Neural cell (in vitro differentiated cells): ENCODE measurements around the gene AIMP2. TPM values are rescaled to one million over a fixed set of nuclear protein-coding genes. Genes with fewer than 3 reads are reported as not detected.

ENCODE experiments used
- H2AFZ ChIP-seq: fragments of 200-600, 300-800 bp; sonication (generic), shearing (Covaris generic); 2 replicates; pipeline ENCODE4 v1.6.0; 2014; ENCODE audit warnings: low read depth, mild to moderate bottlenecking, antibody characterized with exemption, low read length, moderate library complexity
- H3F3A ChIP-seq: fragments of 200-600 bp; shearing (Covaris generic); 2 replicates; pipeline ENCODE4 v1.6.1; 2016; ENCODE audit warnings: mild to moderate bottlenecking, moderate library complexity, mixed read lengths, antibody characterized with exemption, low read length; ENCODE audit not compliant: insufficient read depth, poor library complexity, severe bottlenecking
- H3K27ac ChIP-seq: fragments of 200-600, 300-800 bp; sonication (generic), shearing (Covaris generic); 2 replicates; pipeline ENCODE4 v1.5.1; 2014; ENCODE audit warnings: mild to moderate bottlenecking, low read length, moderate library complexity
- H3K27me3 ChIP-seq: fragments of 300-800, 200-600 bp; sonication (generic), shearing (Covaris generic); 2 replicates; pipeline ENCODE4 v1.6.0; 2014; ENCODE audit warnings: mild to moderate bottlenecking, low read depth, low read length, moderate library complexity; ENCODE audit not compliant: insufficient read depth
- H3K36me3 ChIP-seq: fragments of 300-800, 200-600 bp; sonication (generic), shearing (Covaris generic); 2 replicates; pipeline ENCODE4 v1.5.1; 2014; ENCODE audit warnings: mild to moderate bottlenecking, antibody characterized with exemption, low read length, moderate library complexity; ENCODE audit not compliant: insufficient read depth
- H3K4me2 ChIP-seq: fragments of 300-800, 200-600 bp; sonication (generic), shearing (Covaris generic); 2 replicates; pipeline ENCODE4 v1.6.0; 2014; ENCODE audit warnings: mild to moderate bottlenecking, low read length
- H3K4me3 ChIP-seq: fragments of 300-800, 200-600 bp; sonication (generic), shearing (Covaris generic); 2 replicates; pipeline ENCODE4 v1.5.1; 2014; ENCODE audit warnings: mild to moderate bottlenecking, low read length, moderate library complexity
- H3K79me2 ChIP-seq: fragments of 200-600 bp; shearing (Covaris generic); replicated peaks from 2 replicates; pipeline ENCODE4 v1.6.0; 2014; ENCODE audit warnings: mild to moderate bottlenecking, low read length, moderate library complexity; ENCODE audit not compliant: insufficient read depth
- H3K9ac ChIP-seq: fragments of 300-800, 200-600 bp; sonication (generic), shearing (Covaris generic); 2 replicates; pipeline ENCODE4 v1.6.1; 2016; ENCODE audit warnings: mild to moderate bottlenecking, low read length, mixed read lengths
- H3K9me2 ChIP-seq: fragments of 200-600 bp; shearing (Covaris generic); 2 replicates; pipeline ENCODE4 v1.6.1; 2016; ENCODE audit warnings: mild to moderate bottlenecking, low read length, mixed read lengths; ENCODE audit not compliant: insufficient read depth
- H3K9me3 ChIP-seq: fragments of 200-600, 300-800 bp; sonication (generic), shearing (Covaris generic); 2 replicates; pipeline ENCODE4 v1.6.1; 2016; ENCODE audit warnings: mild to moderate bottlenecking, mixed run types, low read length, moderate library complexity, mixed read lengths
- H4K20me1 ChIP-seq: fragments of 200-600 bp; shearing (Covaris generic); 2 replicates; pipeline ENCODE4 v1.6.1; 2016; ENCODE audit warnings: mild to moderate bottlenecking, mixed run types; ENCODE audit not compliant: insufficient read depth
- EZH2 ChIP-seq: fragments of 200-600, 300-800 bp; shearing (Covaris generic), sonication (generic); IDR thresholded peaks from 2 replicates; pipeline ENCODE4 v1.6.1; 2014; ENCODE audit warnings: antibody characterized with exemption, low read length, borderline replicate concordance, mild to moderate bottlenecking; ENCODE audit not compliant: insufficient read depth, poor library complexity, severe bottlenecking
- POLR2AphosphoS5 ChIP-seq: IDR thresholded peaks from 2 replicates; pipeline ENCODE4 v1.6.1; 2012
- REST ChIP-seq: IDR thresholded peaks from 2 replicates; pipeline ENCODE4 v1.6.1; 2012; ENCODE audit warnings: borderline replicate concordance
- SMC3 ChIP-seq: fragments of 450-650 bp; conservative IDR thresholded peaks from 2 replicates; pipeline ENCODE4 v1.6.1; 2014; ENCODE audit warnings: antibody characterized with exemption, mild to moderate bottlenecking, moderate library complexity; ENCODE audit not compliant: poor library complexity
- TAF1 ChIP-seq: IDR thresholded peaks from 2 replicates; pipeline ENCODE4 v1.6.1; 2012; ENCODE audit warnings: low read depth
- polyA plus RNA-seq: library from polyadenylated mRNA; depleted of rRNA; stranded (reverse); fragments of >200 nt; gene quantifications from 2 replicates; pipeline ENCODE4 v1.2.3, GENCODE V29; 2014

AIMP2 gene
- polyA plus RNA-seq, 1 donor from 2014 or later, result 46.9 TPM

DNA sequence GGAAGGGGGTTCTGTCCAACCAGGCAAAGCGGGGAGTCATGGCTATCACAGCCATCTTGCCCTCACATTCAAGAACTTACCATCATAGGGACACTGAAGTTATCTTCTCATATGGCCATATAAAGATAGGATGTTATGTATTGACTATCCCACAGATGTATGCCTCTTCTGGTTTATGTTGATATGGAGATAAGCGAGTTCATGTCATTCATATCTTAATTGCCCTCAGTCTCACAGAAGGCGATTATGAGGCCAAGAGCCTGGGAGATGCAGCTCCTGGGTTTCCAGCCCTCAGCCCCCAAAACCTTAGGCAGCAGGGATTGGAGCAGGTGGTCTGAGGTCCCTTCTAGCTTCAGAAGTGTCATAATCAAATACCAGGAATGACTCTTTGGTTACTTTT, 13.6 kb downstream of the AIMP2 start:
- H3F3A ChIP-seq, result no peaks in the 10 kb centered on the region
- no peak overlapping the region for H3K9ac ChIP-seq
- no peaks in the 10 kb centered on the region for H3K9me3 ChIP-seq
- no peaks in the 10 kb centered on the region for H4K20me1 ChIP-seq
- H3K79me2 ChIP-seq, result no peaks in the 10 kb centered on the region
- no peaks in the 10 kb centered on the region for H3K27me3 ChIP-seq
- TF ChIP-seq TAF1 (no peak), POLR2AphosphoS5 (no peak), SMC3 (no peak), EZH2 (no peak), REST (no peak)
- peaks cover 10% of the 10 kb centered on the region for H3K36me3 ChIP-seq
- no peaks in the 10 kb centered on the region for H3K9me2 ChIP-seq
- H2AFZ ChIP-seq, result no peak overlapping the region
- H3K4me3 ChIP-seq, result no peak overlapping the region
- H3K4me2 ChIP-seq, result no peak overlapping the region
- no peak overlapping the region for H3K27ac ChIP-seq

GRCh38 chr7:6023974-6024435, 14.9 kb downstream of the AIMP2 start:
- no peak overlapping the region for H3K9ac ChIP-seq
- H4K20me1 ChIP-seq, result no peaks in the 10 kb centered on the region
- no peaks in the 10 kb centered on the region for H3K9me2 ChIP-seq
- no peak overlapping the region for H3K4me3 ChIP-seq
- H3K9me3 ChIP-seq, result no peaks in the 10 kb centered on the region
- H2AFZ ChIP-seq, result no peak overlapping the region
- no peak overlapping the region for H3K4me2 ChIP-seq
- peaks cover 10% of the 10 kb centered on the region for H3K36me3 ChIP-seq
- H3K27me3 ChIP-seq, result no peaks in the 10 kb centered on the region
- TF ChIP-seq SMC3, result no peak
- no peak for TF ChIP-seq EZH2
- H3F3A ChIP-seq, result no peaks in the 10 kb centered on the region
- no peaks in the 10 kb centered on the region for H3K79me2 ChIP-seq
- H3K27ac ChIP-seq, result no peak overlapping the region

DNA sequence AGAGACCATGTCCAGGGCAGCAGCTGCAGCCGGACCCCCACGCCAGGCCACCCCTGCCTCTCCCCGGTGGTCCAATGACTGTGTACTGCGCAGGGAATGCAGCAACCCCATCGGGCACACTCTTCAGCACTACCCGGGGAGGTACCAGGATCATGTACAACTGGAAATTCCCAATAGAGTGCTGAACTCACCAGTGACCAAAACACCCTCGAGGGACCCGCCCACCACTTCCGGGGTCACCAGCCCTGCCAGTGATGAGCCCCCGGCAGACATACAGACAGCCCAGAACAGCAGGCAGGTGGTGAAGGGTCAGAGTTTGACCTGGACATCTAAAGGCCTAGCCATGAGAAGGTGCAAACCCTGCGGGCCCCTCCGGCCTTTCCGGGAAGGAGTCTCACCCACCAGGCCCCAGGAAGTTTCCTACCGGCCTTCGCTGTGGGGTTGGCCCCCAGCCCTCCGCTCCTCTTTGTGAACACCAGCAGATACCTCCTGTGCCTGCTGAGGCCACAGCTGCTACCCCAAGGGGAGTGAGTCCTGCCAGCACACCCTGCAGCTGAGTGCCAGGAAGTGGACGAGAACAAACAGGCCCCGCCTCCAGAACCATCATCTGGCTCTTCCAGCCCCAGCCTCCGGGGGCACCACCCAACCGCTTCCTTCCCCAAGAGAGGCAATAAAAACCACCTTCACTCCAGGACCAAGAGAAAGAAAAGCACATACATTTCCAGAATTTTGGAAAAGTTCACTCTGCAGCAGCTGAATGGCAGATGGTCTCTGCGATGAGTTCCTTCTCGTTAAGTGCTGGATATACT, 17.1 kb downstream of the AIMP2 start:
- Histone ChIP-seq H3K9me2 (no peaks in the 10 kb centered on the region), H4K20me1 (no peaks in the 10 kb centered on the region), H3K4me3 (no peak overlapping the region), H3K79me2 (no peaks in the 10 kb centered on the region), H3K4me2 (no peak overlapping the region), H3K9ac (no peak overlapping the region), H3F3A (no peaks in the 10 kb centered on the region), H3K27me3 (no peaks in the 10 kb centered on the region), H3K27ac (no peak overlapping the region), H3K36me3 (peaks cover 10% of the 10 kb centered on the region), H3K9me3 (no peaks in the 10 kb centered on the region), H2AFZ (no peak overlapping the region)
- TF ChIP-seq EZH2, result no peak
